Stimulated activated CD8-positive, alpha-beta memory T cell treated with anti-CD3 and anti-CD28 coated beads, Interleukin-12 subunit alpha, Interleukin-12 subunit beta, amount 100 ng/mL, for 24 hours (primary cell): ENCODE results near the gene PLEKHF1.

Source experiments
- DNase-seq: peaks from one replicate; pipeline ENCODE4 v3.0.0-alpha.2; 2020; ENCODE audit errors: extremely low read depth

PLEKHF1 gene

DNA sequence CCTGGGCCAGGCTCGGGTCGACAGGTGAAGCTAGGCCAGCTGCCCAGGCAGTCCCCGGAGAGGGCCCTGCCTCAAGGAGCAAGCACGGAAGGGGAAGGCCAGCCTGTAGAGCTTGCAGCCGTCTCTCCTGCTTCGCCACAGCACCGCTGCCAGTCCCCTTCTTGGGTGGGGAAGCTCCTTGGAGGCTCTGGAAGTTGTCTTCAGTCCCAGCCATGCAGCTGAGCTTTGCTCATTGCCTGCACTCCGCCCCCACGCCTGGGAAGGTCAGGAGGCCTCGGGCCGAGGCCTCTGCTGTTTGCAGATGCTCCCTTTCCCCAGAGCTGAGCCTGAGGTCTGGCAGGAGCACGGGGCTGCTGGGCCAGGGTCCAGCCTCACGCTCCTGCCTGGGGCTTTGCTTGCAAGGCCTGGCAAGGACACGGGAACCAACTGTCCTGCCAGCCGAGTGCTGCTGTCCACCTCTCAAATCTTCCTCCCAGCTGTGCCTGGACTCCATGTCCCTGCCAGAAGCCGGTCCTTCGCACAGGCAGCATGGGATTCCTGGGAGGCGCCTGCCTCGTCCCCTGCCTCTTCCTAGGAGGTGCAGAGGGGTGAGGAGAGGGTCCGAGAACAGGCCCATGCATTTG lies 13.3 kb downstream of the PLEKHF1 start:
- DNase-seq, result no peak

DNA sequence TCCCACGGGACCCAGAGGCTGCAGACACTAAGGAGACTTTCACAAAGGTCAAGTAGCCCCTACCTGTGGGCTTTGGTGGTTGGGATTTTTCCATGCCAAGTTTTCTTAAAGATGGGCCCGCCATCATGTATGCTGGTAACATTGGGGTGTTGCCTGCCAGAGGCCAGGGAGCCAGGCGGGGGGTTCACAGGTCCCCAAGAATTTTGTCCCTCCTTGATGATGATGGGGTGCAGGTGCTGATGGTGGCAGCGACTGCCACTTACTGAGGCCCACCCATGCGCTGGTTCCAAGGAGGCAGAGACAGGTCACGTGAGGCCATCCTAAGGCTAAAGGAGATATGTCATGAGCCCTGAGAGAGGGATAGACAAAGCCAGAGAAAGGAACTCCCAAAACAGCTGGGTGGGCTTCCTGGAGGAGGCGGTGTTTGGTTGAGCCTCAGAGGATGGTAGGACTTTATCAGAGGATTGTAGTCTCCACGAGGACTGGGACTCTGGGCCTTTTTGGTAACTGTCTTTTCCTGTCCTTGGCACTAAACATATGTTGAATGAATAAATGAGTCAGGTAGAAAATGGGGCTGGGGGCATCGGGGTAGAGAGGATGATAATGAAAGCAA lies 14.4 kb downstream of the PLEKHF1 start:
- DNase-seq, result no peak

DNA sequence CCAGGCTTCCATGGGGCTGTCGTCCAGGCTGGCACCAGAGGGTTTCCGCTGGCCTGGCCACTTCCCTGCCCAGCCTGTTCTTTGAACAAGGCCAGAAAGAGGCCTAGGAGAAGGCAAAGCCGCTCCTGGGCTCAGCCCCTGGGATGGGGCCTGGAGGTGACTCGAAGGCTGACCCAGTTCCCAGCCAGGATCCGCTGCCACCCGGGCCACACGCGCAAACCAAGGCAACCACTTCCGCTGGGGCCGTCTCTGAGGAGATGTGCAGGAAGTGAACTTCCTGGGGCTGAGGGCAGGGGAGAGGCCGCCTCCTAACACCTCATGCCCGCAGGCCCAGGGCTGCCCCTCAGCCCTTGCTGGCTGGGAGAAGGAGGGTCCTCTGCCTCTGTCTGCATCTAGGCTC lies 15.2 kb downstream of the PLEKHF1 start:
- no peak for DNase-seq

DNA sequence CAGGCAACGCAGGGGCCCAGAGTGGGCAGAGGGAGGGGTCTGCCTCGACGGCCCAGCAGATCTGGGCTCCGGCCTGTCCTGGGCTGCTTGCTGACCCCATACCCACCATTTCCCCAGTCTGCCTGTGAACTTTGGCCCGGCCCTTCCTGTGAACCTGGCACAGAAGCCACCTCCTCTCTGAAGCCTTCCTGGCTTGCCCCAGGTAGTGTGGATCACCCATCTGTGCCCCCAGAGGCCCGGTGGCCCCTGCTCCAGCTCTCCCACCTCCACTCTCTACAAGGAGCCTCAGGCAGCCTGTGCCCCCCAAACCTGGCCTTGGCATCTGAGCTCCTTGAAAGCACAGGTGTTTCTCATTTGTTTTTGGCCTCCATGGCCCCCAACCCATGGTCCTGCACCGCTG lies 15.7 kb downstream of the PLEKHF1 start:
- DNase-seq, result no peak

DNA sequence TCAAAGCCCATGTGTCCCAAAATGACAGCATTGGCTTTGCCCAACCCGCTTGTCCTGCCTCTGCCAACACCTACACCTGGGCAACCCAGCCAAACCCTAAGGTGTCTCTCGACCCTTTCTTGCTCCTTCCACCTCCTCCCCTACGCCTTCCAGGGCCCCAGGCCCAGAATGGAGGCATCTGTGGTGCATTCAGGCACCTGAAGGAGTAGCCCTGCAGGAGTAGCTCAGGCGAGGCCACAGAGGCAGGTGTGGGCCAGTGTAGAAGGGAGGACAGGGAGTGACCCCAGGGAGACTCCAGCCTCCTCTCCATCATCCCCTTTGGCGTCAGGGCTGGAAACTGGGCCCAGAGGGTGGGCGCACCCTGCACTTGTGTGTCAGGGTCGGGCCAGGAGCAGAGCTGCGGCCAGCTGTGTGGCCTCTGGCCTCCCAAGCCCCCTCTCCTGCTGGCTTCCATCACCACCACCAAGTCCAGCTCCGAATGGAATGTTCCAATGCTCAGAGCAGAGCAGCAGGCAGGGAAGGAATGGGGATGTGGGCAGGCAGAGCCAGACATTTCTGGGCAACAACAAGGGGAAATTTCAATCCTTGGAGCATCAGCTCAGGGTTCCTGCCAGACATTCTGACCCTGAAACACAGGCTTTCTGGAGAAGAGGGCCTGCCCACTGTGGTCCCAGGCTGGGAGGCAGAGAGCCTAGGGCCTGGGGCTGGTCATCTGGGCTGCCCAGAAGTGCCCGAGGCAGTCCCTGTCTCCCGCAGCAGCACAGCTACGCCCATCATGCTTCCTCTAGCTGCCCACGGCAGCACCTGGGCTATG lies 16.4 kb downstream of the PLEKHF1 start:
- no peak for DNase-seq

DNA sequence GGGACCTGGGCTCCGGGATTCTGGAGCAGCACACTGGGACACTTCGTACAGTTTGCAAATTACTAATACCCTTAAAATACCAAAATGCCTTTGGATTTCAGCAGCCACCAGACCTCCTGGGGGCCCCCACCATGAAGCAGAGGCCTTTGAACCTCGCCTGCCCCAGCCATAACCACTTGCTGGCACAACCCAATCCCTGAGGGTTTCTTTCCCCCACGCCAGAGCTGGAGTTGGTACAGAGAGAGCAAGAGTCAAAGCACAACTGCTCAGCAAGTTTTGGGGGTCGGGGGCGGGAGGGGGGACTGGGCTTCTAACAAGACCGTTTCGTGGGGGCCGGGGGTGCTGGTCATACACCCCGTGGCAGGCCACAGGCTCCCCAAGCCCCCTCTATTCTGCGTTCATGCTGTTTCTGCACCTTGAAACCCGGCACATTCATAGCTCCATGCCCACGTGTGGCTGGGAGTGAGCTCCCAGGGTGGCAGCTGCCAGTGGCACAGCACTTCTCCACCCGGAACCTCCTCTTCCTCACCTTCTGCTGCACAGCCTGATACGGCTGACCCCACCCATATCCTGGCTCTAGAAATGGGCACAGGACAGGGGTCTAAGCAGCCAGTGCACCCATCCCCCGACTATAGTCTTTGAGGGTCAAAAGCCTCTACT lies 17.1 kb downstream of the PLEKHF1 start:
- no peak for DNase-seq

DNA sequence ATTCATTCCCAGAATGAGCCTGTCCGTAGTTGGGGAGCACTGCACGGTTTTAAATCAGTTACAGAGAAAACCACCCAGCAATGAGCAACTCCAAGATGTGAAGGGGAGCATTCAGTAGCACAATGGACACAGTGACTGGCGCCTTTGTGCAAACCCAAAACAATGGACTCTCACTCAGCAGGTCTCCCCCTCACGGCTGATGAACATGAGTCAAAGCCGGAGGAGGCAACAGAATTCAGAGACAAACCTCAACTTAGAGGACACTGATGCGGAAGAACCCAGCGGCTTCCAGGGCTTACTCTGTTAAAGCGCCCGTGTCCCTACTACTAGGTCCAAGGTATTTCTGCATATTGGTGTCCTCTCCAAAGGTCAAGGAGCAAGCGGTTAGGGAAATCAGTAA lies 17.7 kb downstream of the PLEKHF1 start:
- DNase-seq, result no peak

DNA sequence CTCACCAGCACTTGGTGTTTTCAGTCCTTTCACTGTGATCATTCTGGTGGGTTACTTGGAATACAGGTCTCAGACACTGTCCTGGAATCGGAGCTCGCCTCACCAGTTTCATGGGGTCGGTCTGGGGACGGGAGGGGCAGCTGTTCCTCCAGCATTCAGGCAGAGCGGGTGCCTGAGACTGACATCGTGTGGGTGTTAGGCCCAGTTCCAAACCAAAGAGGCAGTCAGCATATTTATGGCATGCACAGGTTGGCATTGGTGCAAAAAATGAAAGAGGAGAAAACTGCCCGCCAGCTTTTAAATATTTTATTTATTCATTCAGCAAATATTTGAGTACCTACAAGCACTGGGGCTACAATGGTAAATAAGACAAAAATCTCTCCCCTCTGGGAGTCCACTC lies 20.1 kb downstream of the PLEKHF1 start:
- DNase-seq, result no peak

DNA sequence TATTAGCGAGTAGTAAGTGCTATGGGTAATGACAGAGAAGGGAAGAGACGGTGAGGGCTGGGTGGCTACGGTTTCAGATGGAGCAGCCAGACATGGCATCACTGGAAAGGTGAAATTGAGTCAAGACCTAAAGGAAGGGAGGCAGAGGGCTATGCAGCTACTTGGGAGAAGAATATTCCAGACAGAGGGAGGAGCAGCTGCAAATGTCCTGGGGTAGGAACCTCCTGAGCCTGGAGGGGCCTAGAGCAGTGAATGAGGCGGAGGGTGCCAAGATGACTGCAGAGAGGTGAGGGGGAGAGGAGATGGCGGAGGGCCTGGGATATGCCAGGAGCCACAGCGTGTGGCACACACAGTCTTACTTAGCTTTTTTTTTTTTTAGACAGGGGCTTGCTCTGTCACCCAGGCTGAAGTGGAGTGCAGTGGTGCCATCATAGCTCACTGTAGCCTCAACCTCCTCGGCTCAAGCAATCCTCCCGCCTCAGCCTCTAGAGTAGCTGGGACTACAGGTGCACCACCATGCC lies 21.1 kb downstream of the PLEKHF1 start:
- DNase-seq, result no peak

DNA sequence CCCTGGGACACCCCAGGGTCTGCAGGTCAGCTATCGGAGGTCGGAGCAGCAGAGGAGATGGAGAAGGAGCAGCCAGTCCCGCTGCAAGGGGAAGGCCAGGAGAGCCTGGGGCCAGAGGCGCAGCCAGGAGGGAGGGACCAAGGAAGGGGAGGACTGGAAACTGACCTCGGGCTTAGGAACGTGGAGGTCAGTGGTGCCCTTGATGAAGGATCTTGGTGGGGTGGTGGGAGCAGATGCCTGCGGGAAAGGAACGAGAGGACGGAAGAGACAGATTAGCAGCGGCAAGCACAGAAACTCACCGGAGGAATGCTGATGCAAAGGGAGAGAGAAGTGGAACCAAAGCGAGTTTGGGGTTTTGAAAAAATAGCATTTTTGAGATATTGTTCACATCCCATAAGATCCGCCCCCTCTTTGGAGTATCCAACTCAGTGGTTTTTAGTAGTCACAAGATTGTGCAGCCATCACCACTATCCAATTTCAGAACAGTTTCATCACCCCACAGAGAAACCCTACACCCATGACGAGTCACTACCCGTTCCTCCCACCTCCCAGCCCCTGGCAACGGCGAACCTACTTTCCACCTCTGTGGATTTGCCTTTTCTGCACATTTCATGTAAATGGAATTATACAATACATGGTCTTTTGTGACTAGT lies 22.1 kb downstream of the PLEKHF1 start:
- DNase-seq, result no peak

DNA sequence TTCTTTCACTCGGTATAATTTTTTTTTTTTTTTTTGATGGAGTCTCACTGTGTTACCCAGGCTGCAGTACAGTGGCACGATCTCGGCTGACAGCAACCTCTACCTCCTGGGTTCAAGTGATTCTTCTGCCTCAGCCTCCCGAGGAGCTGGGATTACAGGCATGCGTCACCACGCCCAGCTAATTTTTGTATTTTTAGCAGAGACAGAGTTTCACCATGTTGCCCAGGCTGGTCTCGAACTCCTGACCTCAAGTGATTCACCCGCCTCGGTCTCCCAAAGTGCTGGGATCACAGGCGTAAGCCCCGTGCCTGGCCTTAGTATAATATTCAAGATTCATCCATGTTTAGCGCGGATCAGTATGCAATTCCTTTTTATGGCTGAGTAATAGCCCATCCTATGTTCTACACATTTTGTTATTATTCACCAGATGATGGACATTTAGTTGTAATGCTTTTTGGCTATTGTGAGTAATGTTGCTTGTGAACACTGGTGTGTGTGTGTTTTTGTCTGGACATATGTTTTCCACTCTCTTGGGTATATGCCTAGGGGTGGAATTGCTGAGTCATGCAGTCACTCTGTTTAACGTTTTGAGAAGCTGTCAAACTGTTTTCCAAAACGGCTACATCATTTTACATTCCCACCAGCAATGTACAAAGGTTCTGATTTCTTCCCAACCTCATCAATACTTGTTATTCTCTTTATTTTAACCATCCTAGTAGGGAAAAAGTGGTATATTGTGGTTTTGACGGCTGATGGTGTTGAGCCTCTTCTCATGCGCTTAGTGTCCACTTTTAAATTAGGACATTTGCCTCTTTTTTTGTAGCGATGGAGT lies 22.9 kb downstream of the PLEKHF1 start:
- DNase-seq, result no peak

DNA sequence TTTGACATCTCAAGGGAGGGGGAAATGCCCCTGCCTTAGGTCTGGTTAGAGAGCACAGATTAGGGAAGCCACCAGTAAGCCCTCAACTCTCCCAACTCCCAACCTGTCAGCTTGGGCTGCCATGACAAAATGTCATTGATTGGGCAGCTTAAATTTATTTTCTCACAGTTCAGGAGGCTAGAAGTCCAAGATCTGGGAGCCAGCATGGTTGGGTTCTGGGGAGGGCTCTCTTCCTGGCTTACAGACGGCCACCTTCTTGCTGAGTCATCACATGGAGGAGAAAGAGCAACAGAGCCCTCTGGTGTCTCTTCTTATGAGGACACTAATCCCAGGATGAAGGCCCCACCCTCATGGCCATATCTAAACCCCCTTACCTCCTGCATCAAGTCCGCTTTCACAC lies 25.6 kb downstream of the PLEKHF1 start:
- no peak for DNase-seq

DNA sequence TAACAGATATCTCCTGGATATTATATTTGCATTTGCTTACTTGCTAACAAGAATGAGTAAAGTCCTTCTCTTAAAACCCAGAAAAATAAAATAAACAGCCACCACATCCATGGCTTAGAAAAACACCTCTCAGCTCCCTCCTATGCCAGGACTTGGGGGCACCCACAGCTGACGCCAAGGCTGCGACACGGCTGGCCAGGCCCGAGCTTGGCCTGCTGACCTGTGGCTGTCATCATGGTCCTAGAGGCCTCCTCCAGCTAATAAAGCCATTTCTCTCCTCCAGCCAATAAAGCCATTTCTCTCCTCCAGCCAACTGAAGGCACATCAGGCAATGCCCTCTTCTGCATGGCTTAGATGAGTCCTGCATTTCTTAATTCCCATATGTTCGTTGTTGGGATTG lies 28.9 kb downstream of the PLEKHF1 start:
- no peak for DNase-seq

DNA sequence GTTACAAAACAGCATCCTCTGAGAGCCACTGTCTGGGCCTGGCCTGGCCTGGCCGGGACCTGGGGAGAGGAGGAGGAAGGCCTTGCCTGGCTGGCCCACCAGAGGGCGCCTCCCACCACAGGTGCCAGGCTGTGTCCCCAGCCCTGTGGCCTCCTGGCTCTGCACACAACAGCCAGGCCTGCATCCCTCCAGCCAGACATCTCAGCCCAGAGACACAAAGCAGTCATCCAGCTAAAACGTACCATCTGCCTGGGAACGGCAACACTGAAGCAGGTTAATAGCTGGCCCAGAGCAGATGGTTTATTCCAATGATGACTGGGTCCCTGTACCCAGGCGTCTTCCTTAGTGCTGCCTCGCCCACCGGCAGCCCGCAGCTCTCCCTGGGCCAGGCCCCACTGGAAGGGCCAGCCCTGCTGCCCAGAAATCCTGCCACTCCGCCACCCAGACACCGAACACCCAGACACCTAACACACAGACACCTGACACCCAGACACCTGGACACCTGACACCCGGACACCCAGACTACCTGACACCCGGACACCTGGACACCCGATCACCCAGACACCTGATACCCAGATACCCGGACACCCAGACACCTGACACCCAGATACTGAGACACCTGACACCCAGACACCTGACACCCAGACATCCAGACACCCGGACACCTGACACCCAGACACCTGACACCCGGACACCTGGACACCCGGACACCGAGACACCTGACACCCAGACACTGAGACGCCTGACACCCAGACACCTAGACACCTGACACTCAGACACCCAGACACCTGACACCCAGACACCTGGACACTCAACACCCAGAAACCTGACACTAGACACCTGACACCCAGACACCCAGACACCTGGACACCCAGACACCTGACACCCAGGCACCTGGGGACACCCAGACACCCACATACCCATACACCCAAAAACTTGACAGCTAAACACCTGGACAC lies 29.7 kb downstream of the PLEKHF1 start:
- peak; percentile 47 for DNase-seq

DNA sequence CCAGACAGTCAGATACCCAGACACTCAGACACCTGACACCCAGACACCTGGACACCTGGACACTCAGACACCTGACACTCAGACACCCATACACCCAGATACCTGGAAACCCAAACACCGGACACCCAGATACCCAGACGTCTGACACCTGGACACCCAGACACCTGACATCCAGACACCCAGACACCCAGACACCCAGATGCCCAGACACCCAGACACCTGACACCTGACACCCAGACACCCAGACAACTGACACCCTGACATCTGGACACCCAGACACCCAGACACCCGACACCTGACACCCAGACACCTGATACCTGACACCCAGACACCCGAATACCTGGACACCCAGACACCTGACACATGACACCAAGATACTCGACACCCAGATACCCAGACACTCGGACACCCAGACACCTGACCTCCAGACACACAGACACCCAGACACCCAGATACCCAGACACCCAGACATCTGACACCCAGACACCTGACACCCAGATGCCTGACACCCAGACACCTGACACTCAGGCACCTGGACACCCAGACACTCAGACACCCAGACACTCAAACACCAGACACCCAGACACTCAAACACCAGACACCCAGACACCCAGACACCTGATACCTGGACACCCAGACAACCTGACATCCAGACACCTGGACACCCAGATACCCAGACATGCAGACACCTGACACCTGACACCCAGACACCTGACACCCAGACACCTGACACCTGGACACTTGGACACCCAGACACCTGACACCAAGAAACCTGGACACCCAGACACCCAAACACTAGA lies 30.7 kb downstream of the PLEKHF1 start:
- no peak for DNase-seq

DNA sequence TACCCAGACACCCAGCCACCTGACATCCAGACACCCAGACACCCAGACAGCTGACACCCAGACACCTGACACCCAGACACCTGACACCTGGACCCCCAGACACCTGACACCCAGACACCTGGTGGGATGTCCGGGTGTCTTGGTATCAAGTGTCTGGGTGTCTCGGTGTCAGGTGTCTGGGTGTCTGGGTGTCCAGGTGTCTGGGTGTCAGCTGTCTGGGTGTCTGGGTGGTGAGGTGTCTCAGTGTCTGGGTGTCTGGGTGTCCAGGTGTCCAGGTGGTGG lies 31.2 kb downstream of the PLEKHF1 start:
- no peak for DNase-seq

DNA sequence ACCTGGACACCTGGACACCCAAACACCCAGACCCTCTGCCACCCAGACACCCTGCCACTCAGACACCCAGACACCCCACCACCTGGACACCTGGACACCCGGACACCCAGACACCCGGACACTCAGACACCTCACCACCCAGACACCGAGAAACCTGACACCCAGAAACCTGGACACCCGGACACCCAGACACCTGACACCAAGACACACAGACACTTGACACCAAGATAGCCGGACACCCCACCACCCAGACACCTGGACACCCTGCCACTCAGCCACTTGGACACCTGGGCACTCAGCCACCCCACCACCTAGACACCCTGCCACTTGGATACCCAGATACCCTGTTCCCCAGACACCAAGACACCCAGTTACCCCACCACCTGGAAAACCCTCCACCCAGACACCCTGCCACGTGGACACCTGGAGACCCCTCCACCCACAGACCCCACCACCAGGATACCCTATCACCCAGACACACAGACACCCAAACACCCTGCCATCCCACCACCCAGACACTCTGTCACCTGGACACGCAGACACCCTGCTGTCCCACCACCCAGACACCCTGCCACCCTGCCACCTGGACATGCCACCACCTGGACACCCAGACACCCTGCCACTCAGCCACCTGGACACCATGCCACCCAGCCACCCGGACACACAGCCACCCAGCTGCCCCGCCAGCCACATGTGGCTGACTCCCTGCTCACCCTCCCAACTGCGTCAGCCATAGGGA lies 32.4 kb downstream of the PLEKHF1 start:
- DNase-seq, result no peak

DNA sequence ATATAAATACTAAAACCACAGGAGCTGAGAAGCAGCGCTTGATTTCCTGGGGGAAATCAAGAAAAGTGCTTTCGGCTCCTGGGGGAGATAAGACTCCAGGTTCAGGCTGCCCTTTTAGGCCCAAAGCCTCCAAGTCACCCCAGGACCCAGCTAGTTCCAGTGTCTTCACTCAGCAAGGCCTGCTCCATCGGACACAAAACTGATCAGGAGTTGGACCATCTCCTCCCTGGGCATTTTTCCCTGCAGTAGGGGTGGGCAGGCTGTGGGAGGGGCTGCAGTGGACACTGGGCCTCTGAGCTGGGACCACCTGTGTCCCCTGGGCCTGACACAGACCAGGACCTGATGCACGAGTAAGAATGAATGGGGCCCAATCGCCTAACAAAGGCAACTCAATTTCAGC lies 34.6 kb downstream of the PLEKHF1 start:
- DNase-seq, result no peak

DNA sequence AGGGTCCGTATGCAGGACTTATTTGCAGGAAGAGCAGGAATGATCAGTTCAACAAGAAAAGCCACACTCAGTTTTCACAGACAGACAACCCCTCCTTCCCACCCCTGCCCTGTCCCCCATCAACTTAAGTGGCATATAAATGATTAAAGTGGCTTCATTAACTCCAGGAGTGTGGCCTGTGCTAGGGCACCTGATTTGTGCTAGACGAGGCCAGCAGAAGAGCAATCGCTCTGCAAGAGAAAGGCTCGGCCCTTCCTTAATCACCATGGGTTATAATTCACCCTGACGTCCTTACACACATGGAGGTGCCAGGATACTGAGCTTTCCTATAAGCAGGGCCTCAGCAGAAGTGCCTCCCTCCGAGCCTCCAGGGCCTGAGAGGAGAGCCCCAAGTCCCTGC lies 35.2 kb downstream of the PLEKHF1 start:
- DNase-seq, result no peak
